Epithelial cell of umbilical artery (primary cell): Measurements from ENCODE around the gene IL10RB. TPM values are rescaled to one million over a fixed set of nuclear protein-coding genes. Genes with fewer than 3 reads are reported as not detected.

Experiments
- total RNA-seq: library from RNA; depleted of rRNA; stranded (reverse); fragments of >200 nt; gene quantifications from 2 replicates; pipeline ENCODE4 v1.2.3, GENCODE V29; 2014

The IL10RB gene
- 28.9 and 48.2 TPM in 2 replicates for total RNA-seq

DNA sequence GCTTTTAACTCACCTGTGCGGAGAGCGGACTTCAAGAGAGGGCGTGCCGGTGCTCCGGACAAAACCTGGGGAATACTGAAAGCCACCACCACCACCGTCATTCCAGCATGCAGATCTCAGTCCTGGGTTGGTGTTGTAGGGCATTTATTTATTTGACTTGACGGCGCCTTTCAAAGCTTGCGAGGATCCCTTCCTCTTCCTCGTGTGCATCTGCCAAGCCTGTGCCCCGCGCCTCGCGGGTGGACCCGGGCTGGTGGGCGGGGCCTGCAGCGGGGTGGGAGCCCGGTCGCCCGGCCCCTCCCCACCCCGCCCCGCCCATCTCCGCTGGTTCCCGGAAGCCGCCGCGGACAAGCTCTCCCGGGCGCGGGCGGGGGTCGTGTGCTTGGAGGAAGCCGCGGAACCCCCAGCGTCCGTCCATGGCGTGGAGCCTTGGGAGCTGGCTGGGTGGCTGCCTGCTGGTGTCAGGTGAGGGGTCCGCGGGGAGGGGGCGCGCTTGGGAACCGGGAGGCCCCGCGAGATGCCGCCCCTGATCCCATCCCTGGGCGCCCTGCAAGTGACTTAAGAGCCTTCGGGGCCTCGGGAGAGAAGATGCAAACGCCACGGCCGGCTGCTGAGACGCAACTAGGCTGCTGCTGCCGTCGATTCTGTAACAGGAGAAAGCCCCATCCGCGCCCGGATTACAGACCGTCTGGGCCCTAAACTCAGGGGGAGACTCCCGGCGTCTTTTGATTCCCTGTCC lies at the start of gene IL10RB:
IL10RB (plus strand) TSS at position 318 of the 739 bp plus-strand sequence; CDS start at position 417, 99 bp downstream.

DNA sequence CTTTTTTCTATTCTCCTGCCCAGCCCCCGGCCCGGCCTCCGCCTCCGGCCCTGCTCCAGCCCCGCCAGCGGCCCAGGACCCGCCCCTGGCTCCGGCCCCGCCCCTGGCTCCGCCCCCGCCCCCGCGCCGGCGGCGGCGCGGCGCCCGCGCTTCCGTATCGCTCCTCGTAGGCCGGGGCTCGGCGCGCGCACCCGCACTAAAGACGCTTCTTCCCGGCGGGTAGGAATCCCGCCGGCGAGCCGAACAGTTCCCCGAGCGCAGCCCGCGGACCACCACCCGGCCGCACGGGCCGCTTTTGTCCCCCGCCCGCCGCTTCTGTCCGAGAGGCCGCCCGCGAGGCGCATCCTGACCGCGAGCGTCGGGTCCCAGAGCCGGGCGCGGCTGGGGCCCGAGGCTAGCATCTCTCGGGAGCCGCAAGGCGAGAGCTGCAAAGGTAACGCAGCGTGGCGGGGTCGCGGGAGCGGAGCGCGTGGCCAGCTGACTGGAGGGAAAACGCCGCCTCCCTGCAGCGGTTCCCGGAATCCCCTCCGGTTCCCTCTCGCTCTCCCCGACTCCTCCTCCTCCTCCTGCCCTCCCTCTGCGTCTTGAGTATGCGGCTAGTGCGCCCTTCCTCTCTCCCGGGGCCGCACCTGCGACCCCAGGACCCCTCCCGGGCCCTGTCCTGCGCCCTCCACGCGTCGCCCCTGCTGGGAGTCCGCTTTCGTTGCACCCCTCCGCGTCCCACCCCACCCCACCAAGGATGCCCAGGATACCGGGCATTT lies 36.2 kb upstream of the IL10RB start, which contains the start of gene IFNAR2:
IFNAR2 (plus strand) TSS at position 155 of the 761 bp plus-strand sequence. CDS start 11,985 bp downstream, outside the sequence.

DNA sequence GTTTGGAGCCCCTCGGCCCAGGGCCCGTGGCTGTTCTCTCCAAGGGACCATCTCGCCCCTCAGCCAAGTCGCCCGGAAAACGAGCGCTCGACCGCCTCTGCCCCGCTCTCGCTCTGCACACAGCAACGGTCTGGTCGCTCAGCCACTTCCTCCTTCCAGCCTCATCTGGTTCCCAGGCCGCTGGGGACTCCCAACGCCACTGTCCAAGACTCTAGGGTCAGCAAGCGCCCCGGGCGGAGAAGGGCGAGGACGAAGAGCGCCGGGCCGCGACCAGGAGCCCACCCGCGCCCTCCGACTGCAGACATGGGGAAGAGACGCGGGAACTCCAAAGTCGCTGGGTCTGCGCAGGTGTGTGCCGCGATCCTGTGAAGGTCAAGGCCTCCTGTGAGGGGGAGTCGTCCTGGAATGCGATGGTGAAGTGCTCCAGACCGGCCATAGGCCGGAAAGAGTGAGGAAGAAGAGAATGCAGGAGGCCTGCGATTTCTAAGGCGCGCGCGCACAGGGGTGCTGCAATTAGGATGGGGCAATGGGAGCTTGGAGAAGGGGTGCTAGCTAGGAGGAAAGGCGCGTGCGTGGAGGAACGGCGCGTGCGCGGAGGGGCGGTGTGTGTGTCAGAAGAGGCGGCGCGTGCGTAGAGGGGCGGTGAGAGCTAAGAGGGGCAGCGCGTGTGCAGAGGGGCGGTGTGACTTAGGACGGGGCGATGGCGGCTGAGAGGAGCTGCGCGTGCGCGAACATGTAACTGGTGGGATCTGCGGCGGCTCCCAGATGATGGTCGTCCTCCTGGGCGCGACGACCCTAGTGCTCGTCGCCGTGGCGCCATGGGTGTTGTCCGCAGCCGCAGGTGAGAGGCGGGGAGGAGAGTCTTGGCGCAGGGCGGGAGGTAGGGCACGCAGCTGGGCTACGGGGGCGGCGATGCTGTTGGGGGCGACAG lies 58.4 kb downstream of the IL10RB start, which contains the start of gene IFNAR1:
IFNAR1 (plus strand) TSS at position 680 of the 931 bp plus-strand sequence; CDS start at position 766, 86 bp downstream.

Other genes with a start within 250 kb of the IL10RB start
- not detected in 2 replicates for gene OLIG2, start 240.4 kb upstream of the IL10RB start, total RNA-seq
- not detected in 2 replicates for gene OLIG1, start 196.2 kb upstream of the IL10RB start, total RNA-seq
- 10.4 and 15.3 TPM in 2 replicates for gene IFNAR2, start 36.4 kb upstream of the IL10RB start, total RNA-seq
- gene IFNAR1, start 58.6 kb downstream of the IL10RB start, total RNA-seq: 20.8 and 33.3 TPM in 2 replicates
- gene IFNGR2, start 137.0 kb downstream of the IL10RB start, total RNA-seq: 48.4 and 49.1 TPM in 2 replicates
- gene TMEM50B, start 213.6 kb downstream of the IL10RB start, total RNA-seq: 34.4 and 41.3 TPM in 2 replicates
- gene DNAJC28, start 225.3 kb downstream of the IL10RB start, total RNA-seq: 1.3 and 2.6 TPM in 2 replicates